SK-N-SH treated with all-trans-retinoic acid at 6 μM for 48 hours (cell line): ENCODE data around the gene ATP6V0E2.
"Not testable (repeated sequence)": the region's sequence is repeated elsewhere in the genome, so short reads cannot be mapped to it uniquely, and the experiment has no call there.

ENCODE experiments used
- ATAC-seq: fragments of 200-7000 bp; cut with Tn5 transposase; 3 replicates; pipeline ENCODE4 v1.9.1; 2020; ENCODE audit warnings: mild to moderate bottlenecking, moderate library complexity
- BACH2 ChIP-seq: fragments of 250-450 bp; sonication (Bioruptor Pico); IDR thresholded peaks from 2 replicates; pipeline ENCODE4 v1.9.0; 2021; ENCODE audit warnings: mild to moderate bottlenecking, borderline replicate concordance
- CREB5 ChIP-seq: fragments of 250-450 bp; sonication (Bioruptor Pico); IDR thresholded peaks from 2 replicates; pipeline ENCODE4 v1.5.1; 2020; ENCODE audit warnings: low read depth, mild to moderate bottlenecking, moderate library complexity
- CSDC2 ChIP-seq: fragments of 250-450 bp; sonication (Bioruptor Pico); IDR thresholded peaks from 2 replicates; pipeline ENCODE4 v1.5.0; 2020; ENCODE audit warnings: mild to moderate bottlenecking, moderate library complexity
- ESRRG ChIP-seq: fragments of 250-450 bp; sonication (Bioruptor Pico); IDR thresholded peaks from 2 replicates; pipeline ENCODE4 v1.6.1; 2021; ENCODE audit warnings: mild to moderate bottlenecking
- GLIS3 ChIP-seq: fragments of 250-450 bp; sonication (Bioruptor Pico); IDR thresholded peaks from 2 replicates; pipeline ENCODE4 v1.5.0; 2020; ENCODE audit warnings: mild to moderate bottlenecking, moderate library complexity
- ISL1 ChIP-seq: fragments of 250-450 bp; sonication (Bioruptor Pico); IDR thresholded peaks from 2 replicates; pipeline ENCODE4 v2.1.2; 2022; ENCODE audit warnings: mild to moderate bottlenecking, moderate library complexity
- OSR1 ChIP-seq: fragments of 250-450 bp; sonication (Bioruptor Pico); IDR thresholded peaks from 2 replicates; pipeline ENCODE4 v1.8.0; 2022; ENCODE audit warnings: moderate library complexity, mild to moderate bottlenecking, inconsistent platforms
- POU6F1 ChIP-seq: fragments of 250-450 bp; sonication (Bioruptor Pico); IDR thresholded peaks from 2 replicates; pipeline ENCODE4 v1.8.0; 2021; ENCODE audit warnings: low read depth, mild to moderate bottlenecking, moderate library complexity, borderline replicate concordance
- RARB ChIP-seq: fragments of 250-450 bp; sonication (Bioruptor Pico); IDR thresholded peaks from 2 replicates; pipeline ENCODE4 v1.8.0; 2021; ENCODE audit warnings: mild to moderate bottlenecking, moderate library complexity
- SNAI2 ChIP-seq: fragments of 250-450 bp; sonication (Bioruptor Pico); IDR thresholded peaks from 2 replicates; pipeline ENCODE4 v1.5.0; 2020; ENCODE audit warnings: mild to moderate bottlenecking, moderate library complexity
- TCF4 ChIP-seq: fragments of 250-450 bp; sonication (Bioruptor Pico); IDR thresholded peaks from 2 replicates; pipeline ENCODE4 v1.8.0; 2021; ENCODE audit warnings: mild to moderate bottlenecking, moderate library complexity, borderline replicate concordance
- TOX ChIP-seq: fragments of 250-450 bp; sonication (Bioruptor Pico); IDR thresholded peaks from 2 replicates; pipeline ENCODE4 v1.8.0; 2021; ENCODE audit warnings: mild to moderate bottlenecking, moderate library complexity, borderline replicate concordance
- TSHZ2 ChIP-seq: fragments of 250-450 bp; sonication (Bioruptor Pico); IDR thresholded peaks from 2 replicates; pipeline ENCODE4 v1.5.0; 2020; ENCODE audit warnings: mild to moderate bottlenecking, moderate library complexity
- ZC3H10 ChIP-seq: fragments of 250-450 bp; sonication (Bioruptor Pico); IDR thresholded peaks from 2 replicates; pipeline ENCODE4 v1.5.1; 2021; ENCODE audit warnings: mild to moderate bottlenecking, moderate library complexity
- ZFP30 ChIP-seq: fragments of 450-650 bp; formaldehyde crosslinking; IDR thresholded peaks from 2 replicates; pipeline ENCODE4 v1.5.0; 2022; ENCODE audit warnings: mild to moderate bottlenecking, moderate library complexity
- ZNF70 ChIP-seq: fragments of 450-650 bp; formaldehyde crosslinking; IDR thresholded peaks from 2 replicates; pipeline ENCODE4 v1.5.0; 2020; ENCODE audit warnings: mild to moderate bottlenecking, moderate library complexity
- TF ChIP-seq, protein P1 (sequence below): fragments of 250-450 bp; sonication (Bioruptor Pico); IDR thresholded peaks from 2 replicates; pipeline ENCODE4 v1.8.0; 2020; ENCODE audit warnings: mild to moderate bottlenecking, moderate library complexity, borderline replicate concordance

ATP6V0E2 gene

GRCh38 chr7:149884541-149884940 lies 10.8 kb downstream of the ATP6V0E2 start:
- TF ChIP-seq POU6F1 (no peak), ISL1 (CRISPR knock-in tag) (no peak), BACH2 (no peak)
- ATAC-seq, result no peak

- no peak for ATAC-seq
- TF ChIP-seq RARB (CRISPR knock-in tag) (no peak), ZC3H10 (no peak), CREB5 (no peak), ESRRG (CRISPR knock-in tag) (no peak), POU6F1 (no peak), ISL1 (CRISPR knock-in tag) (no peak), TOX (CRISPR knock-in tag) (no peak)
Observed at GRCh38 chr7:149885191-149886017, 11.6 kb downstream of the ATP6V0E2 start.

GRCh38 chr7:149886018-149886415 lies 12.2 kb downstream of the ATP6V0E2 start:
- no peak for ATAC-seq
- TF ChIP-seq OSR1 (no peak), TCF4 (CRISPR knock-in tag) (no peak), TSHZ2 (no peak)
- TF ChIP-seq, all 23 proteins: peak for 0

DNA sequence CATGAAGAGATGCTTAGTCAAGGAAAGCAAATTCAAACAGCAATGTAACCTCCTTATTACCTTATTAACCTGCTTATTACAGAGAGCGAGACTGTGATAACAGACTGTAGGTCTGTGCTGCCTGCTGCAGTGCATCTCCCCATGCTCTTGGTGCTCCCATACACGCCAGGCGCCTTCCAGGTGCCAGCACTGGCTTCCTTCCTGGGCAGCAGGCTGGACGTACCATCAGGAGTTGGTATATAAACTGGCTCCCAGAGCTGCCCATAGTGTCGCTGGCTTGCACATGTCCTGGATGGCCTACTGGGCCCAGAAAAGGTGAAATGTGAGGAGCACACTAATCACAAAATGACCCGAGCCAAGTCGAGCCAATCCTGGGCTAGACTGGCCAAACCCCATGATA lies 13.5 kb downstream of the ATP6V0E2 start:
- TF ChIP-seq ZC3H10 (no peak), ZNF70 (CRISPR knock-in tag) (no peak), ZFP30 (CRISPR knock-in tag) (no peak), GLIS3 (no peak), POU6F1 (no peak), CREB5 (no peak), SNAI2 (CRISPR knock-in tag) (no peak), CSDC2 (no peak)
- TF ChIP-seq, protein P1, sequence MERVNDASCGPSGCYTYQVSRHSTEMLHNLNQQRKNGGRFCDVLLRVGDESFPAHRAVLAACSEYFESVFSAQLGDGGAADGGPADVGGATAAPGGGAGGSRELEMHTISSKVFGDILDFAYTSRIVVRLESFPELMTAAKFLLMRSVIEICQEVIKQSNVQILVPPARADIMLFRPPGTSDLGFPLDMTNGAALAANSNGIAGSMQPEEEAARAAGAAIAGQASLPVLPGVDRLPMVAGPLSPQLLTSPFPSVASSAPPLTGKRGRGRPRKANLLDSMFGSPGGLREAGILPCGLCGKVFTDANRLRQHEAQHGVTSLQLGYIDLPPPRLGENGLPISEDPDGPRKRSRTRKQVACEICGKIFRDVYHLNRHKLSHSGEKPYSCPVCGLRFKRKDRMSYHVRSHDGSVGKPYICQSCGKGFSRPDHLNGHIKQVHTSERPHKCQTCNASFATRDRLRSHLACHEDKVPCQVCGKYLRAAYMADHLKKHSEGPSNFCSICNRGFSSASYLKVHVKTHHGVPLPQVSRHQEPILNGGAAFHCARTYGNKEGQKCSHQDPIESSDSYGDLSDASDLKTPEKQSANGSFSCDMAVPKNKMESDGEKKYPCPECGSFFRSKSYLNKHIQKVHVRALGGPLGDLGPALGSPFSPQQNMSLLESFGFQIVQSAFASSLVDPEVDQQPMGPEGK (CRISPR knock-in tag), result no peak
- TF ChIP-seq, all 23 proteins: peak for 0
- no peak for ATAC-seq

DNA sequence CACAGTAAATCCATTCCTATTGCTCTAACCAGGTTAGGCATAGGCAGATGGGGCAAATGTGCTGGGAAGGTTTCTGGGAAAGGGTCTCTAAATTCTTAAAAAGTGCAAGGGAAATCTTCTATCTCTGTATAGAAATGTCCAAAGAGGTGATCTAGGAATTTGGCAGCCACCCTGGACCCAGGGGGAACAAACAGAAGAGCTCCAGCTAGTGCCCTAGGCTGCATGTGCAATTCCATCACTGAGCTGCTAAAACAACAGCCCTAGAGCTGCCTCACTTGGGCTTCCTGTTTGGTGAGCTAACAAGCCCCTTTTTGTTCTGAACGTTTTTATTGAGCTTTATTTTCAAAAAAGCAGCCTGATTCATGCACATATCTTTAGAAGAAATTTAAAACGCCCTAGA lies 16.9 kb downstream of the ATP6V0E2 start:
- not testable (repeated sequence) for ATAC-seq

GRCh38 chr7:149894957-149895356 lies 21.2 kb downstream of the ATP6V0E2 start:
- ATAC-seq, result not testable (repeated sequence)

GRCh38 chr7:149907776-149908376 lies 34.1 kb downstream of the ATP6V0E2 start:
- ATAC-seq, result peak; percentile 51

DNA sequence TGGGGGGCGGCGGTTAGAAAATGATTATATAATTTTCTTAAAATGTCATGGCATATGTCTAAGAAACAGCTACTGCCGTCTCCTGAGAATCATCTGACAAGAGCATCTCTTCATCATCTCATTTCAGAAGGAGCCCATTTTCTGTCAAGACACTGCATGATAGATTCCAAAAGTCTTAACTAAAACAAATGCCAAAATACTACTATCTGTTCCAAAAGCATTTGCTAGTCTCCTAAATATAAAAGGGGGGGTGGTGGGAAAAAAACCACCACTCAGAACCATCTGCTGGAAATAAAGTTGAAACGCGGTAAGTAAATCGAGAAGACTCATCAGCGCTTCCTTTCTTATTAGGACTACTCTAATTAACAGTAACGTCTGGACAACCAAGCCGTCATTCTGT lies 36.5 kb downstream of the ATP6V0E2 start:
- not testable (repeated sequence) for ATAC-seq
